Activated T-cell treated with anti-CD3 and anti-CD28 coated beads for 48 hours (primary cell): ENCODE data around the gene C1orf87.
A peak's percentile ranks its signal among the peaks of the same experiment; 100 is the strongest.

ENCODE experiments used
- DNase-seq: peaks from one replicate; pipeline ENCODE4 v3.0.0-alpha.2; 2020; ENCODE audit warnings: low read depth

The C1orf87 gene

GRCh38 chr1:59947047-59947938 lies 126.3 kb downstream of the C1orf87 start:
- DNase-seq = peak; percentile 16

DNA sequence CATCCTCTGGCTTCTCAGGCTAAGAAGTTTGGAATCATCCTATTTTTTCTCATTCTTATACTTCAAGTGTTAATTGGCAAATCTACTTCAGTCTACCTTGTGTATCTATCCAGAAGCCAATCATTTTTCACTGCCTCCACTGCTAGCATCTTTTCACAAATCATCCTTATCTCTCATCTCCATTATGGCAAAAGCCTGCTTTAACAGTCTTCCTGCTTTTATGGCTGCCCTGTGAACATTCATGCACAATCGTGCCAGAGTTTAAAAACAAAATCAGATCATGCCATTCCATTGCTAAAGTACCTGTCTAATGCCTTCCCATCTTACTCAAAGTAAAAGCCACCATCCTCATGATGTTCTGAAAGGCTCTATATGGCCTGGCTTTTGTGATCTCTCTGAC lies 127.8 kb downstream of the C1orf87 start:
- DNase-seq = no peak
